CD14-positive monocyte (primary cell): ENCODE data around the gene DNAH9. TPM values are rescaled to one million over a fixed set of nuclear protein-coding genes. Genes with fewer than 3 reads are reported as not detected.

Experiments
- DNase-seq, 3 donors: peaks; one replicate each; pipeline ENCODE4 v3.0.0-alpha.2; 2011 to 2022
- H2AFZ ChIP-seq: 2 replicates; pipeline ENCODE4 v1.6.0; 2012; ENCODE audit warnings: mild to moderate bottlenecking, low read depth, low read length, inconsistent platforms; ENCODE audit not compliant: insufficient read depth, poor library complexity, severe bottlenecking
- H3K27ac ChIP-seq, 2 donors: 1 replicate in 1 of 2; 2 replicates in 1 of 2; pipeline ENCODE4 v1.5.1; 2012 to 2013; ENCODE audit warnings: low read length in 2 of 2, control low read depth in 1 of 2, inconsistent platforms in 1 of 2, low read depth in 1 of 2, mild to moderate bottlenecking in 1 of 2
- H3K27me3 ChIP-seq, 2 donors: one replicate each; pipeline versions ENCODE4 v1.6.0 to v1.6.1; 2011 to 2013; ENCODE audit warnings: low read length in 2 of 2; ENCODE audit not compliant: control insufficient read depth in 2 of 2, insufficient read depth in 2 of 2
- H3K36me3 ChIP-seq, 2 donors: replicated peaks in 1 of 2; 1 replicate in 1 of 2; 2 replicates in 1 of 2; pipeline versions ENCODE4 v1.5.1 to v1.6.1; 2012 to 2013; ENCODE audit warnings: low read length in 2 of 2, control low read depth in 1 of 2, inconsistent platforms in 1 of 2, mild to moderate bottlenecking in 1 of 2; ENCODE audit not compliant: insufficient read depth in 2 of 2, control insufficient read depth in 1 of 2
- H3K4me1 ChIP-seq, 2 donors: 1 replicate in 1 of 2; 2 replicates in 1 of 2; pipeline versions ENCODE4 v1.5.1 to v1.6.1; 2012 to 2013; ENCODE audit warnings: low read length in 2 of 2, control low read depth in 1 of 2, inconsistent platforms in 1 of 2, mild to moderate bottlenecking in 1 of 2, moderate library complexity in 1 of 2; ENCODE audit not compliant: insufficient read depth in 2 of 2, control insufficient read depth in 1 of 2
- H3K4me2 ChIP-seq: replicated peaks from 2 replicates; pipeline ENCODE3; 2012; ENCODE audit warnings: low read length, moderate library complexity, mild to moderate bottlenecking; ENCODE audit not compliant: poor library complexity, severe bottlenecking; ENCODE audit errors: extremely low read depth
- H3K4me3 ChIP-seq, 3 experiments: fragments of 200-600 bp in 1 of 3; sonication (generic) in 1 of 3; replicated peaks in 1 of 3; 1 replicate in 2 of 3; 2 replicates in 1 of 3; pipeline ENCODE4 v1.5.1; 2011 to 2013; ENCODE audit warnings: low read length in 3 of 3, mild to moderate bottlenecking in 3 of 3, control low read depth in 2 of 3, low read depth in 2 of 3, inconsistent platforms in 1 of 3, moderate library complexity in 1 of 3
- H3K79me2 ChIP-seq: 2 replicates; pipeline ENCODE4 v1.6.0; 2012; ENCODE audit warnings: mild to moderate bottlenecking, control low read depth, inconsistent platforms, low read length, moderate library complexity; ENCODE audit not compliant: insufficient read depth
- H3K9ac ChIP-seq: 2 replicates; pipeline ENCODE4 v1.6.0; 2017; ENCODE audit warnings: low read length, mild to moderate bottlenecking; ENCODE audit not compliant: insufficient read depth, poor library complexity, severe bottlenecking
- H3K9me3 ChIP-seq, 2 donors: replicated peaks in 1 of 2; 1 replicate in 1 of 2; 2 replicates in 1 of 2; pipeline versions ENCODE4 v1.5.1 to v1.6.1; 2012 to 2013; ENCODE audit warnings: low read length in 2 of 2, control low read depth in 1 of 2; ENCODE audit not compliant: control insufficient read depth in 1 of 2, insufficient read depth in 1 of 2
- H4K20me1 ChIP-seq: 2 replicates; pipeline ENCODE4 v1.6.0; 2012; ENCODE audit warnings: mild to moderate bottlenecking, low read length, control low read depth, moderate library complexity; ENCODE audit not compliant: insufficient read depth
- H3K27ac Mint-ChIP-seq, 7 donors: one replicate each; pipeline ENCODE4 v1.8.0; 2020; ENCODE audit warnings: mild to moderate bottlenecking in 7 of 7, mixed read lengths in 7 of 7, moderate library complexity in 6 of 7, inconsistent platforms in 2 of 7
- H3K27me3 Mint-ChIP-seq, 3 donors: one replicate each; pipeline ENCODE4 v1.8.0; 2021 to 2022; ENCODE audit warnings: low read depth in 3 of 3, mild to moderate bottlenecking in 3 of 3, mixed read lengths in 3 of 3, moderate library complexity in 3 of 3, inconsistent platforms in 1 of 3
- H3K36me3 Mint-ChIP-seq, 2 donors: one replicate each; pipeline ENCODE4 v1.8.0; 2020; ENCODE audit warnings: mixed read lengths in 2 of 2, inconsistent platforms in 1 of 2, mild to moderate bottlenecking in 1 of 2
- H3K4me1 Mint-ChIP-seq: one replicate; pipeline ENCODE4 v1.8.0; 2020; ENCODE audit warnings: mild to moderate bottlenecking, mixed read lengths
- H3K4me3 Mint-ChIP-seq, 2 donors: one replicate each; pipeline ENCODE4 v1.8.0; 2020; ENCODE audit warnings: mild to moderate bottlenecking in 2 of 2, mixed read lengths in 2 of 2, moderate library complexity in 1 of 2
- H3K9me3 Mint-ChIP-seq, 7 donors: one replicate each; pipeline ENCODE4 v1.8.0; 2020 to 2022; ENCODE audit warnings: mixed read lengths in 7 of 7, mild to moderate bottlenecking in 6 of 7, moderate library complexity in 6 of 7, inconsistent platforms in 2 of 7
- CTCF ChIP-seq: fragments of 200-600 bp; IDR thresholded peaks from one replicate; pipeline ENCODE4 v1.8.0; 2022; ENCODE audit warnings: antibody characterized with exemption, mild to moderate bottlenecking
- WGBS: methylation state at CpG from one replicate; pipeline ENCODE4 v1.1.5; 2013; ENCODE audit warnings: missing lambda C conversion rate; ENCODE audit not compliant: insufficient coverage; 5-methylcytosine and 5-hydroxymethylcytosine counted together
- intact Hi-C, 2 donors: fragments of 100-400 bp; cut with micrococcal nuclease; formaldehyde crosslinking; loops; one replicate each; pipeline versions ENCODE4 v1.15.0 to v1.15.1; 2023
- polyA plus RNA-seq, 3 donors: library from polyadenylated mRNA; depleted of rRNA in 1 of 3; unstranded in 2 of 3; stranded (reverse) in 1 of 3; fragments of 300-500 nt in 2 of 3; fragments of >200 nt in 1 of 3; fragmentation: Illumina TruSeq in 2 of 3; gene quantifications; 1 replicate in 2 of 3; 2 replicates in 1 of 3; pipeline ENCODE4 v1.2.3, GENCODE V29; 2012 to 2021

Gene DNAH9
- polyA plus RNA-seq, 3 donors, result not detected

- Histone ChIP-seq H3K9ac (no peak overlapping the region), H3K79me2 (no peaks in the 10 kb centered on the region), H3K36me3 (no peaks in the 10 kb centered on the region), H3K4me2 (no peak overlapping the region), H2AFZ (no peak overlapping the region), H3K4me3 (no peak overlapping the region), H3K27me3 (no peaks in the 10 kb centered on the region), H3K27ac (no peak overlapping the region), H3K9me3 (peaks cover 0 to 2% of the 10 kb centered on the region in 2 donors), H4K20me1 (no peaks in the 10 kb centered on the region), H3K4me1 (no peaks in the 10 kb centered on the region)
- no peak for TF ChIP-seq CTCF
- no peak for DNase-seq
- no peak overlapping the region for H3K27ac Mint-ChIP-seq
- intact Hi-C loops, result no loop called here
- H3K4me1 Mint-ChIP-seq, result no peaks in the 10 kb centered on the region
- H3K27me3 Mint-ChIP-seq, result no peaks in the 10 kb centered on the region
- H3K4me3 Mint-ChIP-seq, result no peak overlapping the region
- peaks cover 0 to 20% (median 6%) of the 10 kb centered on the region in 7 donors for H3K9me3 Mint-ChIP-seq
- WGBS, result 92% methylated on average over 8 of the region's 9 CpGs
- no peaks in the 10 kb centered on the region for H3K36me3 Mint-ChIP-seq
Measured at GRCh38 chr17:11692688-11693087, 94.4 kb downstream of the DNAH9 start.

- no peak overlapping the region for H3K4me2 ChIP-seq
- Mint-ChIP-seq H3K4me3 (no peak overlapping the region), H3K27ac (no peak overlapping the region), H3K27me3 (no peaks in the 10 kb centered on the region), H3K4me1 (no peaks in the 10 kb centered on the region), H3K9me3 (peaks cover 0 to 18% (median 4%) of the 10 kb centered on the region in 7 donors), H3K36me3 (no peaks in the 10 kb centered on the region)
- no peak for TF ChIP-seq CTCF
- H4K20me1 ChIP-seq, result no peaks in the 10 kb centered on the region
- H3K36me3 ChIP-seq, result no peaks in the 10 kb centered on the region
- intact Hi-C loops, result no loop called here
- no peak overlapping the region for H3K27ac ChIP-seq
- 92% methylated on average over 3 of the region's 11 CpGs for WGBS
- no peak overlapping the region for H3K4me3 ChIP-seq
- DNase-seq, result no peak
- H3K27me3 ChIP-seq, result no peaks in the 10 kb centered on the region
- no peaks in the 10 kb centered on the region for H3K4me1 ChIP-seq
- H3K9ac ChIP-seq, result no peak overlapping the region
- peaks cover 0 to 2% of the 10 kb centered on the region in 2 donors for H3K9me3 ChIP-seq
- no peaks in the 10 kb centered on the region for H3K79me2 ChIP-seq
- no peak overlapping the region for H2AFZ ChIP-seq
Measured at GRCh38 chr17:11693284-11693683, 95.0 kb downstream of the DNAH9 start.
